Measurements from ENCODE around the gene HOXB1. TPM values are rescaled to one million over a fixed set of nuclear protein-coding genes. Genes with fewer than 3 reads are reported as not detected.

HOXB1 gene
- total and polyA plus RNA-seq, 2 of the 13 experiments (the other 11 are each of a cell fraction or from before 2014, with no cell fraction given) = not detected

DNA sequence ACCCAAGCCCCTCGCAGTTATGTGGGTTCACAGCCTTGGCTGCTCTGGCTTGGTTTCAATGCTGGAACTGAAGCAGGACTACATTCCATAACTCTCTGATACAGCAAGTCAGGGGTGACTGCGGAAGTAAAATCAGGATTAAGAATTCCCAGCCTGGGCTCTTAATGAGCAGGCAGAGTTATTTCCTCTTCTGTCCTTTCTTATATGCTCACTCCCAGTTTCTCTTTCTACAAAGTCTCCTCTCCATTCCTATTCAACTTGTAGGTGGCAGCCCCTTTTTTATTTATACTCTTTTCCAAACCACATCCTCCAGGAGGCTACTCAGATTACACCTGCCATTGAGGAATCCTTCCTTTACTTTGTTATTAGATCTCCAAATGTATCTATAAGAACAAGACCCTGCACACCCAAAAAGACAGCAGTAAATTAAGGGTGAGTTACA, 40.3 kb downstream of the HOXB1 start:
- in situ Hi-C loops (cut with HindIII; ENCODE audit: extremely low pct_ligation_motif_present, low pct_unique_long_range_greater_than_20kb) (no loop called here), intact Hi-C loops (cut with micrococcal nuclease; ENCODE audit: unreplicated experiment) (no loop called here)
- Histone ChIP-seq H3K27ac (ENCODE audit: extremely low read length, insufficient read depth, low read length) (no peak overlapping the region), H3K9me3 (ENCODE audit: low read length) (no peaks in the 10 kb centered on the region), H3K9ac (ENCODE audit: insufficient read depth, low read depth, low read length) (no peak overlapping the region), H3K36me3 (replicated peaks in 1 of 2; ENCODE audit: control insufficient read depth in 1 of 2, insufficient read depth in 2 of 2, low read length in 2 of 2) (no peaks in the 10 kb centered on the region), H3K4me3 (replicated peaks in 1 of 3; ENCODE audit: insufficient read depth in 1 of 3, low read depth in 2 of 3, low read length in 3 of 3) (no peak overlapping the region), H3K79me2 (ENCODE audit: insufficient read depth, low read length) (no peaks in the 10 kb centered on the region), H3K27me3 (ENCODE audit: control insufficient read depth in 1 of 2, insufficient read depth in 2 of 2, low read length in 2 of 2) (peaks cover 7 to 53% of the 10 kb centered on the region in 2 experiments; a peak in 4 of 5 replicates), H4K20me1 (ENCODE audit: insufficient read depth, low read length) (no peaks in the 10 kb centered on the region), H2AFZ (ENCODE audit: low read length) (no peak overlapping the region), H3K4me2 (ENCODE audit: low read depth, low read length) (no peak overlapping the region), H3K4me1 (ENCODE audit: insufficient read depth, low read length) (no peaks in the 10 kb centered on the region)
- no peak for ATAC-seq
- CTCF ChIA-PET (ENCODE audit: low intra/inter-chr PET ratio, low total read pairs) = no interaction called here
- POLR2A ChIA-PET = no interaction called here
- WGBS (ENCODE audit: low lambda C conversion rate) = 0% methylated on average over 1 of the region's 2 CpGs
- no peak for DNase-seq (ENCODE audit: low spot score)
- BruUV-seq (replicated peaks) = no TSS peak
- TF ChIP-seq NR2F2 (IDR thresholded peaks at IDR 0.05; ENCODE audit: borderline replicate concordance, low read depth) (no peak), KDM5B (CRISPR knock-in tag; IDR thresholded peaks at IDR 0.05; ENCODE audit: borderline replicate concordance) (no peak), TRIM22 (IDR thresholded peaks at IDR 0.05) (no peak), ZNF562 (CRISPR knock-in tag; IDR thresholded peaks at IDR 0.05; ENCODE audit: borderline replicate concordance) (no peak), NFE2 (CRISPR knock-in tag; IDR thresholded peaks at IDR 0.05) (no peak), MAZ (IDR thresholded peaks at IDR 0.05; ENCODE audit: borderline replicate concordance, low read depth, low read length) (no peak), MAZ (CRISPR knock-in tag; IDR thresholded peaks at IDR 0.05; ENCODE audit: low read depth) (no peak), CREB3 (CRISPR knock-in tag; IDR thresholded peaks at IDR 0.05) (no peak), ZNF251 (CRISPR knock-in tag; IDR thresholded peaks at IDR 0.05) (no peak)
- TF ChIP-seq, protein P1, sequence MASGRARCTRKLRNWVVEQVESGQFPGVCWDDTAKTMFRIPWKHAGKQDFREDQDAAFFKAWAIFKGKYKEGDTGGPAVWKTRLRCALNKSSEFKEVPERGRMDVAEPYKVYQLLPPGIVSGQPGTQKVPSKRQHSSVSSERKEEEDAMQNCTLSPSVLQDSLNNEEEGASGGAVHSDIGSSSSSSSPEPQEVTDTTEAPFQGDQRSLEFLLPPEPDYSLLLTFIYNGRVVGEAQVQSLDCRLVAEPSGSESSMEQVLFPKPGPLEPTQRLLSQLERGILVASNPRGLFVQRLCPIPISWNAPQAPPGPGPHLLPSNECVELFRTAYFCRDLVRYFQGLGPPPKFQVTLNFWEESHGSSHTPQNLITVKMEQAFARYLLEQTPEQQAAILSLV (CRISPR knock-in tag; IDR thresholded peaks at IDR 0.05; ENCODE audit: borderline replicate concordance) = no peak
- no peak for FAIRE-seq
